Measurements from ENCODE around the gene MTFMT. TPM values are rescaled to one million over a fixed set of nuclear protein-coding genes. Genes with fewer than 3 reads are reported as not detected.
"Not testable (repeated sequence)": the region's sequence is repeated elsewhere in the genome, so short reads cannot be mapped to it uniquely, and the experiment has no call there.

Gene MTFMT
- total RNA-seq, 1 donor from 2014 or later: 13.5 TPM

- no peak for DNase-seq
- H3K27me3 Mint-ChIP-seq: no peaks in the 10 kb centered on the region
- TF ChIP-seq CTCF (IDR thresholded peaks at IDR 0.05): no peak
- H3K27ac Mint-ChIP-seq: no peak overlapping the region
- ChIA-PET POLR2A (interaction anchor here (0.6 kb wide), 1 partner anchor 15 kb away, joined by 3 read pairs; no protein-coding TSS in a partner anchor), CTCF (no interaction called here)
- no peaks in the 10 kb centered on the region for H3K9me3 Mint-ChIP-seq
- H3K4me1 Mint-ChIP-seq: no peaks in the 10 kb centered on the region
- intact Hi-C loops (cut with micrococcal nuclease): no loop called here
- peaks cover 63% of the 10 kb centered on the region for H3K36me3 Mint-ChIP-seq (ENCODE audit: low read depth)
- no peak overlapping the region for H3K4me3 Mint-ChIP-seq
- ATAC-seq (ENCODE audit: low read depth): no peak
These were observed 9.0 kb downstream of the MTFMT start for GRCh38 chr15:65020419-65020818.

GRCh38 chr15:65011198-65011597 lies 18.2 kb downstream of the MTFMT start:
- POLR2A ChIA-PET: interaction anchor here (0.6 kb wide), 1 partner anchor 14 kb away, joined by 4 read pairs; no protein-coding TSS in a partner anchor
- H3K27ac Mint-ChIP-seq; CTCF ChIA-PET; DNase-seq; intact Hi-C loops (cut with micrococcal nuclease); H3K9me3 Mint-ChIP-seq; H3K4me1 Mint-ChIP-seq; H3K4me3 Mint-ChIP-seq; ATAC-seq (ENCODE audit: low read depth); H3K27me3 Mint-ChIP-seq: not testable (repeated sequence)
- H3K36me3 Mint-ChIP-seq (ENCODE audit: low read depth): peaks cover 39% of the 10 kb centered on the region

- CTCF ChIA-PET: interaction anchor here (1.0 to 2.0 kb wide), 9 partner anchors 9 to 281 kb away, joined by 3 to 6 read pairs (median 4); partner anchors contain the start of gene SPG21
- ATAC-seq (ENCODE audit: low read depth) (peak; percentile 60), DNase-seq (no peak)
These were observed 20.5 kb downstream of the MTFMT start for GRCh38 chr15:65008983-65009382.

GRCh38 chr15:65006876-65007275 lies 22.6 kb downstream of the MTFMT start:
- ChIA-PET POLR2A (interaction anchor here (0.6 kb wide), 1 partner anchor 25 kb away, joined by 8 read pairs; no protein-coding TSS in a partner anchor), CTCF (no interaction called here)
- DNase-seq (no peak), ATAC-seq (ENCODE audit: low read depth) (no peak)
- Mint-ChIP-seq H3K9me3 (no peaks in the 10 kb centered on the region), H3K4me1 (peaks cover 6% of the 10 kb centered on the region), H3K27ac (no peak overlapping the region), H3K27me3 (no peaks in the 10 kb centered on the region), H3K36me3 (ENCODE audit: low read depth) (peaks cover 32% of the 10 kb centered on the region), H3K4me3 (no peak overlapping the region)
- no peak for TF ChIP-seq CTCF (IDR thresholded peaks at IDR 0.05)
- intact Hi-C loops (cut with micrococcal nuclease): no loop called here

More at GRCh38 chr15:65008983-65009382, 20.5 kb downstream of the MTFMT start:
- peaks cover 6% of the 10 kb centered on the region for H3K4me1 Mint-ChIP-seq
- H3K36me3 Mint-ChIP-seq (ENCODE audit: low read depth): peaks cover 39% of the 10 kb centered on the region
- intact Hi-C loops (cut with micrococcal nuclease): loop anchor here (1.0 to 2.0 kb wide), 2 partner anchors 18 to 278 kb away; no protein-coding TSS in a partner anchor
- H3K27me3 Mint-ChIP-seq: no peaks in the 10 kb centered on the region
- POLR2A ChIA-PET: interaction anchor here (1.4 kb wide), 1 partner anchor 19 kb away, joined by 7 read pairs; the partner anchor contains the start of gene SPG21
- no peak for TF ChIP-seq CTCF (IDR thresholded peaks at IDR 0.05)
- peaks cover 6% of the 10 kb centered on the region for H3K9me3 Mint-ChIP-seq
- no peak overlapping the region for H3K4me3 Mint-ChIP-seq
- no peak overlapping the region for H3K27ac Mint-ChIP-seq

- no peak overlapping the region for H3K27ac Mint-ChIP-seq
- DNase-seq: no peak
- no peak for TF ChIP-seq CTCF (IDR thresholded peaks at IDR 0.05)
- H3K9me3 Mint-ChIP-seq: no peaks in the 10 kb centered on the region
- ChIA-PET POLR2A (interaction anchor here (0.7 kb wide), 1 partner anchor 15 kb away, joined by 3 read pairs; no protein-coding TSS in a partner anchor), CTCF (no interaction called here)
- peaks cover 6% of the 10 kb centered on the region for H3K4me1 Mint-ChIP-seq
- H3K27me3 Mint-ChIP-seq: no peaks in the 10 kb centered on the region
- intact Hi-C loops (cut with micrococcal nuclease): no loop called here
- no peak overlapping the region for H3K4me3 Mint-ChIP-seq
- no peak for ATAC-seq (ENCODE audit: low read depth)
- peaks cover 32% of the 10 kb centered on the region for H3K36me3 Mint-ChIP-seq (ENCODE audit: low read depth)
These were observed 24.4 kb downstream of the MTFMT start for GRCh38 chr15:65004993-65005392.

Data from activated B cell treated with CpG ODN at 0.5 μM for 24 hours (primary cell).